ENCODE measurements around the gene AOAH. TPM values are rescaled to one million over a fixed set of nuclear protein-coding genes. Genes with fewer than 3 reads are reported as not detected.

AOAH gene
- total RNA-seq, 1 experiment from 2014 or later = 0.61 TPM

- H3K36me3 ChIP-seq = no peaks in the 10 kb centered on the region
- no peaks in the 10 kb centered on the region; the same call in 1 of the 2 replicates for H3K9me3 ChIP-seq (replicated peaks)
- no peak overlapping the region for H3K27ac ChIP-seq
- DNase-seq (ENCODE audit: low read depth in 1 of 2, low spot score in 2 of 2) = no peak
- H3K27me3 ChIP-seq (replicated peaks) = no peaks in the 10 kb centered on the region
- no peak overlapping the region for H3K4me3 ChIP-seq
- no peaks in the 10 kb centered on the region for H3K4me1 ChIP-seq (replicated peaks)
Measured at GRCh38 chr7:36614959-36615358, 109.3 kb downstream of the AOAH start.

DNA sequence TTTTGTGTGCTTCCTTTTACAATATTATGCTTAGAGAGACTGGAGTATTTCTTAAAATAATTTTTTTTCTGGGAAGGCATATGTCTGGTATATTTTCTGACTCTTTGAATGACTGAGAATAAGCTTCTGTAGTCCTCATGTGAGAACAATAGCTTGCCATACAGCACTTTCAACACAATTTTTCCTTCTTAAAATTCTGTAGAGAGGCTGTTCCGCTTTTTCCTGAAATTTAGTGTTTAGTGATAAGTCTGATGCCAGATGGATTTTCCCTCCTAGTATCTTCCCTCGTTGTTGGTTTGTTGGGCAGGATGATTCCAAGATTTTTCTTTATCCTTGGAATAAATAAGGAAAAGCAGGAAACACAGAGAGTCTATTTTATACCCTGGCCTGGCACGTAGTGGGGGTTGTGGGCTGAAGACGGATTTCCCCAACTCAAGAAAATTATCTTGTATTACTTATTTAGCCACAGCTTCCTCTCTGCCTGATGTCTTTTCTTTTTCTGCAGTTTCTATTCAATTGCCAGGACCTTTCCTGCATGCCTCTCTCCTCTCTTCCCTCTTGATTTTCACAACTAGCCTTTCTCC is 111.2 kb downstream of the AOAH start:
- Histone ChIP-seq H3K36me3 (no peaks in the 10 kb centered on the region), H3K27ac (no peak overlapping the region), H3K4me3 (no peak overlapping the region), H3K9me3 (replicated peaks) (no peaks in the 10 kb centered on the region), H3K4me1 (replicated peaks) (no peaks in the 10 kb centered on the region), H3K27me3 (replicated peaks) (no peaks in the 10 kb centered on the region)
- DNase-seq (ENCODE audit: low read depth in 1 of 2, low spot score in 2 of 2) = no peak

- Histone ChIP-seq H3K36me3 (no peaks in the 10 kb centered on the region), H3K4me3 (no peak overlapping the region), H3K4me1 (replicated peaks) (no peaks in the 10 kb centered on the region), H3K9me3 (replicated peaks) (no peaks in the 10 kb centered on the region), H3K27me3 (replicated peaks) (no peaks in the 10 kb centered on the region), H3K27ac (no peak overlapping the region)
- DNase-seq (ENCODE audit: low read depth in 1 of 2, low spot score in 2 of 2) = no peak
Measured at GRCh38 chr7:36611703-36612102, 112.6 kb downstream of the AOAH start.

- H3K4me3 ChIP-seq = no peak overlapping the region
- H3K9me3 ChIP-seq (replicated peaks) = no peaks in the 10 kb centered on the region
- peaks cover 21% of the 10 kb centered on the region for H3K4me1 ChIP-seq (replicated peaks)
- no peaks in the 10 kb centered on the region for H3K36me3 ChIP-seq
- no peaks in the 10 kb centered on the region for H3K27me3 ChIP-seq (replicated peaks)
- H3K27ac ChIP-seq = no peak overlapping the region
- DNase-seq (ENCODE audit: low read depth in 1 of 2, low spot score in 2 of 2) = peak in 1 of 2 experiments; percentile 7
Measured at GRCh38 chr7:36607721-36608095, 116.6 kb downstream of the AOAH start.

- DNase-seq (ENCODE audit: low read depth in 1 of 2, low spot score in 2 of 2) = peak in 1 of 2 experiments; percentile 10
- no peak overlapping the region for H3K27ac ChIP-seq
- no peak overlapping the region for H3K4me3 ChIP-seq
- no peaks in the 10 kb centered on the region for H3K9me3 ChIP-seq (replicated peaks)
- peaks cover 27% of the 10 kb centered on the region for H3K4me1 ChIP-seq (replicated peaks)
- H3K36me3 ChIP-seq = no peaks in the 10 kb centered on the region
- no peaks in the 10 kb centered on the region for H3K27me3 ChIP-seq (replicated peaks)
Measured at GRCh38 chr7:36606976-36607720, 117.1 kb downstream of the AOAH start.

- Histone ChIP-seq H3K4me1 (replicated peaks) (peaks cover 35% of the 10 kb centered on the region), H3K27ac (no peak overlapping the region), H3K27me3 (replicated peaks) (no peaks in the 10 kb centered on the region), H3K4me3 (no peak overlapping the region), H3K9me3 (replicated peaks) (no peaks in the 10 kb centered on the region), H3K36me3 (no peaks in the 10 kb centered on the region)
- DNase-seq (ENCODE audit: low read depth in 1 of 2, low spot score in 2 of 2) = peak in 1 of 2 experiments; percentile 26
Measured at GRCh38 chr7:36606153-36606975, 117.9 kb downstream of the AOAH start.

GRCh38 chr7:36605261-36606051 is 118.8 kb downstream of the AOAH start:
- DNase-seq (ENCODE audit: low read depth in 1 of 2, low spot score in 2 of 2) = peak; percentile 11 to 18
- Histone ChIP-seq H3K27ac (no peak overlapping the region), H3K27me3 (replicated peaks) (no peaks in the 10 kb centered on the region), H3K9me3 (replicated peaks) (no peaks in the 10 kb centered on the region), H3K4me1 (replicated peaks) (peaks cover 44% of the 10 kb centered on the region), H3K36me3 (no peaks in the 10 kb centered on the region), H3K4me3 (no peak overlapping the region)

DNA sequence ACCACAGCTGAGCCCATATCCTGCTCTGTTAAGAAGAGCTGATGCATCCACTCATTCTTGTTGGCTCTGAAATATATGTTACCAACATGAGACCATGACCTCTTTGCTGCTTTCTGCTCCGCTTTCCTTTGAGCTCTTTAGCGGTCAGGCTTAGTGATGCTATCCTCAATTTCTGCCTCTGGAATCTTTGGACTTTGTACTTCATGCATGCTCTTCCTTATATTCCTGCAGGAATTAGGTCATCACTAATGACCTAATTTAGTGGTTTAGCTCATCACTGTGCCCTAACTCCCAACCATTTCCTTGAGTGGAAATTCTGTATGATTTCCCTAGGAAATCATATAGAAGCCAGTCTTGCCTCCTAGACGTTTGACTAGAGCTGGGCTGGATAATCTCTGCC is 119.5 kb downstream of the AOAH start:
- Histone ChIP-seq H3K27me3 (replicated peaks) (no peaks in the 10 kb centered on the region), H3K27ac (no peak overlapping the region), H3K4me3 (no peak overlapping the region), H3K9me3 (replicated peaks) (no peaks in the 10 kb centered on the region), H3K4me1 (replicated peaks) (peaks cover 50% of the 10 kb centered on the region), H3K36me3 (no peaks in the 10 kb centered on the region)
- DNase-seq (ENCODE audit: low read depth in 1 of 2, low spot score in 2 of 2) = peak in 1 of 2 experiments; percentile 11

- H3K4me3 ChIP-seq = no peak overlapping the region
- DNase-seq (ENCODE audit: low read depth in 1 of 2, low spot score in 2 of 2) = no peak
Measured at GRCh38 chr7:36602934-36603887, 121.1 kb downstream of the AOAH start.

GRCh38 chr7:36602511-36602910 is 121.8 kb downstream of the AOAH start:
- Histone ChIP-seq H3K4me3 (no peak overlapping the region), H3K9me3 (replicated peaks) (no peaks in the 10 kb centered on the region), H3K27ac (peak overlapping the region; percentile 28; the same call in 1 of the 2 replicates), H3K36me3 (no peaks in the 10 kb centered on the region), H3K27me3 (replicated peaks) (no peaks in the 10 kb centered on the region), H3K4me1 (replicated peaks) (peaks cover 61% of the 10 kb centered on the region)
- DNase-seq (ENCODE audit: low read depth in 1 of 2, low spot score in 2 of 2) = no peak

More at GRCh38 chr7:36602934-36603887, 121.1 kb downstream of the AOAH start:
- Histone ChIP-seq H3K36me3 (no peaks in the 10 kb centered on the region), H3K27me3 (replicated peaks) (no peaks in the 10 kb centered on the region), H3K9me3 (replicated peaks) (no peaks in the 10 kb centered on the region), H3K27ac (peak overlapping the region; percentile 28; the same call in 1 of the 2 replicates), H3K4me1 (replicated peaks) (peaks cover 54% of the 10 kb centered on the region)

GRCh38 chr7:36601601-36602000 is 122.7 kb downstream of the AOAH start:
- DNase-seq (ENCODE audit: low read depth in 1 of 2, low spot score in 2 of 2) = no peak
- Histone ChIP-seq H3K9me3 (replicated peaks) (no peaks in the 10 kb centered on the region), H3K27ac (peak overlapping the region; percentile 53), H3K27me3 (replicated peaks) (no peaks in the 10 kb centered on the region), H3K4me3 (no peak overlapping the region), H3K36me3 (no peaks in the 10 kb centered on the region), H3K4me1 (replicated peaks) (peaks cover 71% of the 10 kb centered on the region)

DNA sequence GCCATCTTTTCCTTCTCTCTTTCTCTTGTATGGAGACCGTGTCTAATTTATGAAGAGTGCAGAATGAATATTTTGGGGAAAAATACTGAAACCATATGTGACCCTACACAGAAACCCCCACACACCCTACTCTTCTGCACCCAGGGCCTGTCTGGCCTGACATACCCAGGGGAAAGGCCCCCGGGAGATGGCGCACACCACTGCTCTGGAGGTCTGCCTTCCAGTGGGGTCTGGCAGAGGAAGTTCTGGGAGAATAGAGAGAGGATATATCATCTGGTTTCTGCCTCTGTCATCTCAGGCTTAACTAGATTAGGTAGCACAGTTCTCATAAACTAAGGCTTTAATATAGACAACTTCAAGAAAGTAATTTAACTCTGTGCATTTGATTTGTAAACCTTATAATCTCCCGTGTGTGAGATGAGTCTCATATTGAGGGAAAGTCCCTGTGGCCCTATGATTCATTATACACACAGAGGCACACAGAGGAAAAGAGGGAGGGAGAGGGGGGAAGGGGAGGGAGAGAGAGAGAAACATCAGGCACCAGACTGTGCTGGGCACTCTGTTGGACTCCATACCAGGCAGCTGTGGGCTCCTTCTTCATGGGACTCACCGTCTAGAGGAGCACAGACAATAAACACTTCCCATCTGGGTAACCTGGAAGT is 123.3 kb downstream of the AOAH start:
- H3K4me1 ChIP-seq (replicated peaks) = peaks cover 74% of the 10 kb centered on the region
- no peaks in the 10 kb centered on the region for H3K36me3 ChIP-seq
- no peak overlapping the region for H3K4me3 ChIP-seq
- H3K27me3 ChIP-seq (replicated peaks) = no peaks in the 10 kb centered on the region
- no peaks in the 10 kb centered on the region for H3K9me3 ChIP-seq (replicated peaks)
- peak overlapping the region; percentile 53 for H3K27ac ChIP-seq
- DNase-seq (ENCODE audit: low read depth in 1 of 2, low spot score in 2 of 2) = peak; percentile 79 to 88

Data from SJSA1 (cell line).